HFFc6 (cell line): ENCODE measurements around the gene ITGB8. TPM values are rescaled to one million over a fixed set of nuclear protein-coding genes. Genes with fewer than 3 reads are reported as not detected.

ENCODE experiments used
- DNase-seq: peaks from one replicate; pipeline ENCODE4 v3.0.0-alpha.2; 2018
- H3K27ac Mint-ChIP-seq: 2 replicates; pipeline ENCODE4 v1.8.0; 2020; ENCODE audit warnings: mild to moderate bottlenecking, mixed read lengths
- H3K27me3 Mint-ChIP-seq: 2 replicates; pipeline ENCODE4 v1.8.0; 2021; ENCODE audit warnings: mild to moderate bottlenecking, moderate library complexity, mixed read lengths; ENCODE audit not compliant: insufficient read depth
- H3K36me3 Mint-ChIP-seq: 2 replicates; pipeline ENCODE4 v1.8.0; 2021; ENCODE audit warnings: low read depth, mixed read lengths
- H3K4me1 Mint-ChIP-seq: 2 replicates; pipeline ENCODE4 v1.8.0; 2020; ENCODE audit warnings: low read depth, mixed read lengths
- H3K4me3 Mint-ChIP-seq: 2 replicates; pipeline ENCODE4 v1.8.0; 2020; ENCODE audit warnings: mild to moderate bottlenecking, moderate library complexity, mixed read lengths
- H3K9me3 Mint-ChIP-seq: 2 replicates; pipeline ENCODE4 v1.8.0; 2020; ENCODE audit warnings: mild to moderate bottlenecking, mixed read lengths
- CTCF ChIP-seq: fragments of 200-600 bp; sonication (generic); IDR thresholded peaks from 2 replicates; pipeline ENCODE4 v1.5.0; 2021; ENCODE audit warnings: antibody characterized with exemption, mild to moderate bottlenecking
- total RNA-seq, 6 experiments: library from RNA; stranded (reverse); fragmentation: NEBNext Ultra II Directional; extraction: Animal tissue kit (Norgen Biotek cat#: 25700); gene quantifications; 2 replicates in 1 of 6; 3 replicates in 5 of 6; pipeline ENCODE4 v1.2.3, GENCODE V29; 2021

The ITGB8 gene
- total RNA-seq, 6 experiments from 2014 or later: not detected

DNA sequence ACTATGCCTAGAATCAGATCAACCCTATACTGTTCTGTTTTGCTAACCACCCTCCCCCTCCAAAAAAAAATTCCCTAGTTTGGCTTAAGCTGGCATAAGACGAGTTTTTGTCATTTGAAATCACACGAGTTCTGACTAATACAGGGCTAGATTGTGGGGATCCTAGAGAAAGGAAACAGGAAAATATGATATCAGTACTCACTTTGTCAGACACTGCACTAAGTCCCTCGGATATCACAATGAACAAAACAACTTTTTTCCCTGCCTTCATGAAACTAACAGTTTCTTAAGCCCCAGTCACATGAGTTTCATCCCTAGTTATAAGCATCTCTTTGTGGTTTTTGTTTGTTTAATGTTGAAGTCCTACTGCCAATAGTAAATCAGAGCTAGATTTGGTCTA, 118.5 kb downstream of the ITGB8 start:
- Mint-ChIP-seq H3K4me1 (no peaks in the 10 kb centered on the region), H3K27ac (no peak overlapping the region), H3K27me3 (peaks cover 2% of the 10 kb centered on the region; the same call in 1 of the 2 replicates), H3K4me3 (no peak overlapping the region), H3K36me3 (no peaks in the 10 kb centered on the region), H3K9me3 (peaks cover 17% of the 10 kb centered on the region)
- TF ChIP-seq CTCF: no peak
- DNase-seq: no peak

DNA sequence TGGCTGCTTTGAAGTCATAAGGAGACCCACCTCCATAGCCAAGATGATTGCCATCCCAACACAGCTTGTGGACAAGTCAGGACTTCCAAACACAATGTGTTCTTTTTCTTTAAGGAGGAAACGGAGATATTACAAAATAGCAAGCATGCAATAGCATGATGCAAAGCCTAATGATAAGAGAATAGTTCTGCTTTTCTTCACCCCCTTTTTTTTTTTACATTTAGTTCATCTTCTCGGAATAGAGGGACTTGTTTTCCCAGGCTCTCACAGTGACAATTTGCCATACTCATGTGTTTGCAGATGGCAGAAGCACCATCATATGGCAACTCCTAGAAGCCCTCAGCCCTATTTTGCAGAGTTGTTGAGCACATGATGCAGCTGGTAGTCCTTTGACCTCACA, 119.8 kb downstream of the ITGB8 start:
- peaks cover 2% of the 10 kb centered on the region; the same call in 1 of the 2 replicates for H3K27me3 Mint-ChIP-seq
- peaks cover 17% of the 10 kb centered on the region for H3K9me3 Mint-ChIP-seq
- DNase-seq: no peak
- no peak overlapping the region for H3K4me3 Mint-ChIP-seq
- no peak for TF ChIP-seq CTCF
- no peaks in the 10 kb centered on the region for H3K36me3 Mint-ChIP-seq
- no peak overlapping the region for H3K27ac Mint-ChIP-seq
- H3K4me1 Mint-ChIP-seq: no peaks in the 10 kb centered on the region

DNA sequence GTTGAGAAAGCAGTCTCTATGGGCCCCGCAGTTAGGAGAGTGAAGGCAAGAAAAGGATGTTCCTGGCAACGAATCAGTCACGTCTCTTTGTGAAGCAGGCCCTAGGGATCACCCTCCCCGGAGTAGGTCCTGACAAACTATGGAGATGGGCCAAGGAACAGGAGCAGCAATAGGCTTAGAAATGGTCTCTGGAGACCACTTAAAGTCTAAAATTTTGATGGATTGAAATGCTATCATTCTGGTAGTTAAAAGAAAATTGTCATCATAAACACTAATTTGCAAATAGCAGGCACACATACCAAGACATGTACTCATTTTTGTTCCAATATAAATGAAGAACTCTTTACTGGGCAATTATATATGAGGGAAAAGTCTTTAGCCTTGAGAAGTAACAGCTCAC, 123.5 kb downstream of the ITGB8 start:
- no peak for TF ChIP-seq CTCF
- Mint-ChIP-seq H3K27me3 (no peaks in the 10 kb centered on the region), H3K9me3 (peaks cover 21% of the 10 kb centered on the region), H3K4me1 (no peaks in the 10 kb centered on the region), H3K36me3 (no peaks in the 10 kb centered on the region), H3K4me3 (no peak overlapping the region), H3K27ac (no peak overlapping the region)
- DNase-seq: no peak

GRCh38 chr7:20456701-20457100, 126.0 kb downstream of the ITGB8 start:
- peaks cover 1% of the 10 kb centered on the region; the same call in 1 of the 2 replicates for H3K36me3 Mint-ChIP-seq
- no peak for DNase-seq

DNA sequence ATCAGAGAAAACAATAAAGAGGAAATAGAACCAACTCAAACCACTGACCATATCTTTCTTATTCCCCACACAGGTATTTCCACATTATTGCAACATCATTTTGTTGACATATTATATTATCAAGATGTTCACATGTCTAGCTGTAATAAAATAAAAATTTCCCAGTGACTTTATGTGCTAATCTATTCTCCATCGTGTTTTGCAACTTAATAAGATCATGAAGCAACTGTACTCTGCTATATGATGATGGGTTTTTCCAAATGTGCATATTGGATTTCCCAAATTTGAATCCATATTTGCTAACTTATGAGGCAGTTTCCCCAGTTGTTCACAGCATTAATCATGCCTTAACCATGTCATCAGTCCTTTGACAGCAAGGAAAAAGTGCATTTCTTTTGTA, 127.8 kb downstream of the ITGB8 start:
- Mint-ChIP-seq H3K4me3 (no peak overlapping the region), H3K36me3 (peaks cover 5% of the 10 kb centered on the region; the same call in 1 of the 2 replicates), H3K27ac (no peak overlapping the region), H3K27me3 (no peaks in the 10 kb centered on the region), H3K4me1 (no peaks in the 10 kb centered on the region), H3K9me3 (peaks cover 32% of the 10 kb centered on the region)
- no peak for TF ChIP-seq CTCF
- no peak for DNase-seq

More at GRCh38 chr7:20456701-20457100, 126.0 kb downstream of the ITGB8 start:
- no peak overlapping the region for H3K4me3 Mint-ChIP-seq
- H3K9me3 Mint-ChIP-seq: peaks cover 26% of the 10 kb centered on the region
- H3K27me3 Mint-ChIP-seq: no peaks in the 10 kb centered on the region
- no peak for TF ChIP-seq CTCF
- H3K27ac Mint-ChIP-seq: no peak overlapping the region
- no peaks in the 10 kb centered on the region for H3K4me1 Mint-ChIP-seq

- TF ChIP-seq CTCF: no peak
- peaks cover 5% of the 10 kb centered on the region; the same call in 1 of the 2 replicates for H3K36me3 Mint-ChIP-seq
- H3K9me3 Mint-ChIP-seq: peaks cover 36% of the 10 kb centered on the region
- no peak overlapping the region for H3K27ac Mint-ChIP-seq
- no peak overlapping the region for H3K4me3 Mint-ChIP-seq
- no peak for DNase-seq
- H3K27me3 Mint-ChIP-seq: no peaks in the 10 kb centered on the region
- H3K4me1 Mint-ChIP-seq: no peaks in the 10 kb centered on the region
Measured at GRCh38 chr7:20459419-20459818, 128.7 kb downstream of the ITGB8 start.
